H54 (cell line): ENCODE measurements around the gene SERPINA5.
"Not testable (repeated sequence)": the region's sequence is repeated elsewhere in the genome, so short reads cannot be mapped to it uniquely, and the experiment has no call there.

Source experiments
- DNase-seq: peaks from one replicate; pipeline ENCODE4 v3.0.0; 2011; ENCODE audit warnings: low spot score, mixed read lengths; ENCODE audit not compliant: insufficient read length
- FAIRE-seq: peaks from 3 replicates; lab custom pipeline; 2011; peaks lifted over from hg19 to GRCh38; lab: Jason Lieb, UNC
- POLR2A ChIP-seq: IDR thresholded peaks from 2 replicates; pipeline ENCODE4 v1.6.1; 2011; ENCODE audit warnings: low read depth, mild to moderate bottlenecking, low read length

The SERPINA5 gene

DNA sequence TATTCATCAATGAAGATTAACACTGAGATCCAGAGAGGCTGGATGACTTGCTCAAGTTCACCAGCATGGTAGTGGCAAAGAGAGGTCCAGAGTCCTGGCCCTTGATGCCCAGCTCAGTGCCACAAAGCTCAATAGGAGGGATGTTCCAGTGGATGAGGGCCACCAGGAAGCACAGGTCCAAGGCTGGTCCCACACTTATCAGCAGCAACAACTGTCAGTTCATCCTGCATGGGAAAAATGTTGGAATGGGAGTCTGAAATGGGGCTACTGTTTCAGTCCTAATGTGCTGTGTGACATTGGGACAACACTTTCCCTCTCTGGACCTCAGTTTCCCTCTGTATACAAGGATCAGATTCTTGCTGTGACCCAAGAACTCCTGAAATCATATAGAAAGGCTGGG, 11.2 kb downstream of the SERPINA5 start:
- TF ChIP-seq POLR2A = no peak
- FAIRE-seq (no peak), DNase-seq (no peak)

DNA sequence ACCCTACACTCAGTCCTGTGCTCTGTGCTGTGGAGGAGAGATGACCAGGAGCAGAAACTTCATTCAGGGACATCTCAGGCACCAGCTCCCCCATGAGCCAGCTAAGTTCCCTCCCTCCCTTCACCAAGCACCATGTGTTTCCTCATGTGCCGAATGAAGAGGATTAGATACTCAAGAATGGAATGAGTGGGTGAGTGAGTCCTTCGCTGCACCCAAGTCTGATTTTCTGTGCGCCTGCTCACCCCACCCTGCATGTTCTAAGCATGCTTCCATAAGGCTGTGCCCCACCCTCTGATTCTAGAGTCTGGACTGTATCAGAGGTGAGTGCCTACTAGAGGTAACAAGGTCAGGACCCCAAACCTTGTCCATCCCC, 12.1 kb downstream of the SERPINA5 start:
- TF ChIP-seq POLR2A = no peak
- FAIRE-seq (no peak), DNase-seq (no peak)

- DNase-seq = no peak
- FAIRE-seq = no peak
- no peak for TF ChIP-seq POLR2A
These were observed 12.7 kb downstream of the SERPINA5 start for GRCh38 chr14:94593749-94594431.

GRCh38 chr14:94594441-94594840, 13.2 kb downstream of the SERPINA5 start:
- FAIRE-seq (no peak), DNase-seq (no peak)
- TF ChIP-seq POLR2A = no peak

- no peak for TF ChIP-seq POLR2A
- DNase-seq = no peak
- no peak for FAIRE-seq
These were observed 14.7 kb downstream of the SERPINA5 start for GRCh38 chr14:94595912-94596311.

- DNase-seq (no peak), FAIRE-seq (no peak)
- no peak for TF ChIP-seq POLR2A
These were observed 15.1 kb downstream of the SERPINA5 start for GRCh38 chr14:94596361-94596760.

GRCh38 chr14:94597788-94598187, 16.6 kb downstream of the SERPINA5 start:
- no peak for FAIRE-seq

GRCh38 chr14:94598506-94598815, 17.2 kb downstream of the SERPINA5 start:
- no peak for TF ChIP-seq POLR2A
- FAIRE-seq (no peak), DNase-seq (no peak)

More at GRCh38 chr14:94597788-94598187, 16.6 kb downstream of the SERPINA5 start:
- no peak for TF ChIP-seq POLR2A
- DNase-seq = no peak

DNA sequence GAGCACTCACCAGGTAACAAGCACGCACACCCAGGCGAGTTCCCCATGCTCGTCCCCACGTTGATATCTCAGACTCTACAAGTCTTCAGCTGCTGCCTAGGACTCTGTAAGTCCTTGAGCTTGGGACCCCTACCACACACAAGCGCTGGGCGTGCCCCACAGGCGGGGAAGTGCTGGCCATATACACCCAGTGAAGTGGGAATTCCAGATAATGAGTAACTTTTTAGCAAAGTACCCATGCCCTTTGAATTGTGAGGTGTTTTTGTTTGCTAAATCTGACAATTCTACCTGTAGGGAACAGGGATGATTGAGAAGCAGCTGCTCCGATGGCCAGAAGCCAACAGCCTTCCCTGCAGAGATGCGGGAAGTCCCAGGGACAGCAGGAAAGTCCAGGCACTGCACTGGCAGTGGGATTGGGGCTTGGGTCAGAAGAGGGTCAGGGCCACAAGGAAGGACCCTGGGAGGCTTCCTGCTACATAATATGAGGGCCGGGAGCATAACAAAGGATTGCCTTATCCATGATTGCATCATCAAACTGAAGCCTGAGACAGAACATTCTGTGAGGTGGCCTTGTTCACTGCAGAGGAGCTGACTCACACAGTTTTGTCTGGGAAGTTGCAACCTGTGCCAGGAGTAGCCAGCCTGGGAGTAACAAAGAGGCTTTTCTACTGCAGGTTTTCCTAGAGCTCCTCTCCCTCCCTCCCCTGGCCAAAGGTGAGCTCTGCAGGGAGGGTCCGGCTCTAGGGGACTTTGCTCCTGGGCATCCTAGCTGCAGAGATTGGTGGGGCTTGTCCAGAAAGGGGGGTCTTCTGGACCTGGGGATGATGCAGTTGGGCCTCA, 17.8 kb downstream of the SERPINA5 start:
- FAIRE-seq (peak; percentile 90), DNase-seq (peak; percentile 83)
- no peak for TF ChIP-seq POLR2A

GRCh38 chr14:94599656-94600004, 18.4 kb downstream of the SERPINA5 start:
- DNase-seq = no peak
- no peak for FAIRE-seq
- TF ChIP-seq POLR2A = no peak

GRCh38 chr14:94600148-94600545, 18.9 kb downstream of the SERPINA5 start:
- FAIRE-seq (no peak), DNase-seq (no peak)
- no peak for TF ChIP-seq POLR2A

- peak; percentile 78 for FAIRE-seq
- TF ChIP-seq POLR2A = no peak
- peak; percentile 73 for DNase-seq
These were observed 20.7 kb downstream of the SERPINA5 start for GRCh38 chr14:94601884-94602391.

GRCh38 chr14:94602722-94603121, 21.5 kb downstream of the SERPINA5 start:
- FAIRE-seq (no peak), DNase-seq (no peak)
- TF ChIP-seq POLR2A = no peak

DNA sequence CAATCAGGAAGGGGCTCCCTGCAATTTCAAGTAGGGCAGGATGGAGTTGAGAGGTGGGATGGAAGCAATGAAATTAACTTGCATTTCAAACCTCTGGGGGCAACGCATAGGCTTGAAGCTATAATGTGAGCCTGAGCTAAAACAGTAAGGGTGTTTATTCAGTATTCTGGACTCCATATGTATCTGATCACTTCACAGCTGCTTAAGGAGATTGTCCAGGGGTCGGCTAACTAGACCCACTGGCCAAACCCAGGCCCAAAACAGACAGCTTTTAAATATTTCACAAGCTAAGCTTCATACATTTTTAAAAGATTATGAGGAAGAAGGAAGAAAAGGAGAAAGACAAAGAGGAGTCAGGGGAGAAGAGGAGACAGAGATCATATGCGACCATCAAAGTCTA, 24.1 kb downstream of the SERPINA5 start:
- DNase-seq (no peak), FAIRE-seq (no peak)
- no peak for TF ChIP-seq POLR2A

GRCh38 chr14:94608966-94609365, 27.7 kb downstream of the SERPINA5 start:
- not testable (repeated sequence) for FAIRE-seq, DNase-seq
